GM12878 (cell line): ENCODE measurements around the gene CRYZL1. TPM values are rescaled to one million over a fixed set of nuclear protein-coding genes. Genes with fewer than 3 reads are reported as not detected.

ENCODE experiments used
- ATAC-seq: fragments of 200-7000 bp; cut with Tn5 transposase; 3 replicates; pipeline ENCODE4 v1.9.1; 2020; ENCODE audit warnings: mild to moderate bottlenecking, moderate library complexity
- BruUV-seq: library from RNA; stranded (reverse); fragments of 400-500 nt; replicated peaks from 2 replicates; lab custom pipeline; 2021; lab: Mats Ljungman, UMichigan
- CTCF ChIA-PET: fragments of 300-600 bp; sonication (Branson Sonifier 250); formaldehyde crosslinking; extraction: SDS; loops from one replicate; lab custom pipeline; 2021; ENCODE audit warnings: inconsistent platforms; lab: Yijun Ruan, JAX
- POLR2A ChIA-PET: fragments of 350-600 bp; formaldehyde crosslinking; extraction: SDS; loops from one replicate; lab custom pipeline; 2021; ENCODE audit warnings: inconsistent platforms; lab: Charles Lee
- RAD21 ChIA-PET: fragments of 300-600 bp; sonication (Branson Sonifier 250); formaldehyde crosslinking; loops from one replicate; lab custom pipeline; 2023; ENCODE audit warnings: antibody characterized with exemption; ENCODE audit not compliant: unreplicated experiment; lab: Charles Lee
- SMC1A ChIA-PET: fragments of 300-600 bp; sonication (Branson Sonifier 250); formaldehyde crosslinking; loops from one replicate; lab custom pipeline; 2023; ENCODE audit not compliant: unreplicated experiment, uncharacterized antibody; lab: Charles Lee
- DNase-seq: peaks from one replicate; pipeline ENCODE4 v3.0.0-alpha.2; 2011; ENCODE audit warnings: low read depth, low spot score
- FAIRE-seq: peaks from 3 replicates; lab custom pipeline; 2011; peaks lifted over from hg19 to GRCh38; lab: Jason Lieb, UNC
- H2AFZ ChIP-seq: 2 replicates; pipeline ENCODE4 v1.6.0; 2011; ENCODE audit warnings: low read depth, low read length, control low read depth; ENCODE audit not compliant: control insufficient read depth
- H3K27ac ChIP-seq: 2 replicates; pipeline ENCODE4 v1.5.1; 2011; ENCODE audit warnings: control low read depth; ENCODE audit not compliant: control insufficient read depth, insufficient read depth
- H3K27me3 ChIP-seq, 2 experiments: replicated peaks in 1 of 2; 2 replicates each; pipeline versions ENCODE4 v1.6.0 to v1.6.1; 2011; ENCODE audit warnings: low read length in 1 of 2; ENCODE audit not compliant: control insufficient read depth in 2 of 2, insufficient read depth in 2 of 2
- H3K36me3 ChIP-seq, 2 experiments: 2 replicates each; pipeline ENCODE4 v1.5.1; 2011; ENCODE audit warnings: low read length in 1 of 2; ENCODE audit not compliant: control insufficient read depth in 2 of 2, insufficient read depth in 2 of 2
- H3K4me1 ChIP-seq: 2 replicates; pipeline ENCODE4 v1.6.1; 2011; ENCODE audit warnings: mild to moderate bottlenecking, low read length, moderate library complexity, mixed read lengths; ENCODE audit not compliant: control insufficient read depth, insufficient read depth
- H3K4me2 ChIP-seq: 2 replicates; pipeline ENCODE4 v1.6.0; 2011; ENCODE audit warnings: control low read depth; ENCODE audit not compliant: control insufficient read depth, insufficient read depth
- H3K4me3 ChIP-seq: fragments of 200-600 bp; sonication (generic); 2 replicates; pipeline ENCODE4 v1.5.1; 2016
- H3K79me2 ChIP-seq: 2 replicates; pipeline ENCODE4 v1.6.0; 2011; ENCODE audit warnings: low read length; ENCODE audit not compliant: control insufficient read depth, insufficient read depth
- H3K9ac ChIP-seq: 2 replicates; pipeline ENCODE4 v1.8.0; 2011; ENCODE audit warnings: low read length, control low read depth, mixed read lengths; ENCODE audit not compliant: control insufficient read depth, insufficient read depth
- H3K9me3 ChIP-seq: replicated peaks from 3 replicates; pipeline ENCODE4 v1.5.1; 2011; ENCODE audit warnings: mild to moderate bottlenecking, low read length; ENCODE audit not compliant: control insufficient read depth, insufficient read depth
- H4K20me1 ChIP-seq: 2 replicates; pipeline ENCODE4 v1.6.0; 2011; ENCODE audit not compliant: control insufficient read depth, insufficient read depth
- EZH2 ChIP-seq: IDR thresholded peaks from 2 replicates; pipeline ENCODE4 v1.6.1; 2012; ENCODE audit warnings: low read depth, mild to moderate bottlenecking, control low read depth, inconsistent platforms, low read length, borderline replicate concordance; ENCODE audit not compliant: control insufficient read depth
- FOXM1 ChIP-seq: IDR thresholded peaks from 2 replicates; pipeline ENCODE4 v1.6.1; 2012; ENCODE audit warnings: low read depth, mild to moderate bottlenecking, inconsistent platforms, low read length, moderate library complexity
- HDAC2 ChIP-seq: fragments of 200-600 bp; sonication (generic); IDR thresholded peaks from 2 replicates; pipeline ENCODE4 v1.6.1; 2017
- MTA3 ChIP-seq: IDR thresholded peaks from 2 replicates; pipeline ENCODE4 v1.6.1; 2012; ENCODE audit warnings: low read length, inconsistent platforms, borderline replicate concordance
- MYC ChIP-seq: IDR thresholded peaks from 2 replicates; pipeline ENCODE4 v1.6.1; 2011; ENCODE audit warnings: mild to moderate bottlenecking, low read length, moderate library complexity, inconsistent platforms; ENCODE audit not compliant: insufficient read depth, insufficient replicate concordance, insufficient read length, severe bottlenecking
- PAX5 ChIP-seq: IDR thresholded peaks from 2 replicates; pipeline ENCODE4 v1.6.1; 2011; ENCODE audit warnings: low read depth, low read length, borderline replicate concordance
- PAX8 ChIP-seq: fragments of 450-650 bp; IDR thresholded peaks from 2 replicates; pipeline ENCODE4 v1.6.1; 2017; ENCODE audit warnings: mild to moderate bottlenecking, moderate library complexity
- SMAD5 ChIP-seq: IDR thresholded peaks from 2 replicates; pipeline ENCODE4 v1.6.1; 2016; ENCODE audit warnings: antibody characterized with exemption, low read depth
- SMARCA5 ChIP-seq: fragments of 450-650 bp; IDR thresholded peaks from 2 replicates; pipeline ENCODE4 v1.6.1; 2017; ENCODE audit warnings: mild to moderate bottlenecking
- WGBS: methylation state at CpG from one replicate; pipeline ENCODE4 v1.1.6; 2016; ENCODE audit warnings: low lambda C conversion rate; ENCODE audit not compliant: insufficient replicate concordance, insufficient coverage; ENCODE audit errors: missing lambda C conversion rate; 5-methylcytosine and 5-hydroxymethylcytosine counted together
- in situ Hi-C: fragments of 300-500 bp; cut with MboI; formaldehyde crosslinking; loops from 9 replicates; pipeline ENCODE4 v1.14.3; 2018; ENCODE audit warnings: mixed read lengths
- intact Hi-C: fragments of 100-400 bp; cut with micrococcal nuclease; formaldehyde crosslinking; loops from one replicate; pipeline ENCODE4 v1.14.2; 2022; ENCODE audit not compliant: unreplicated experiment
- polyA plus RNA-seq, 11 experiments: library from polyadenylated mRNA; depleted of rRNA in 4 of 11; unstranded in 6 of 11; stranded (reverse) in 5 of 11; fragments of >200 nt; fragmentation: Nextera tagmentation in 4 of 11; fragmentation: Illumina TruSeq in 1 of 11; extraction: Ambion mirVana in 4 of 11; extraction: Trizol in 1 of 11; gene quantifications; 1 replicate in 1 of 11; 2 replicates in 10 of 11; pipeline versions ENCODE4 v1.2.1 to v1.2.3, GENCODE V29; 2011 to 2016; ENCODE audit warnings: inconsistent platforms in 2 of 11, missing spikeins in 2 of 11, low read depth in 1 of 11
- total RNA-seq, 4 experiments: library from RNA; depleted of rRNA in 3 of 4; stranded (reverse); fragments of >200 nt in 3 of 4; fragmentation: Illumina TruSeq in 1 of 4; extraction: Trizol in 1 of 4; gene quantifications; 2 replicates each; pipeline versions ENCODE4 v1.2.1 to v1.2.3, GENCODE V29; 2013 to 2021
- TF ChIP-seq, protein P1 (sequence below): fragments of 450-650 bp; IDR thresholded peaks from 2 replicates; pipeline ENCODE4 v1.6.1; 2018; ENCODE audit warnings: borderline replicate concordance, mild to moderate bottlenecking; ENCODE audit not compliant: partially characterized antibody
- TF ChIP-seq, protein P2 (sequence below): fragments of 450-650 bp; IDR thresholded peaks from 2 replicates; pipeline ENCODE4 v1.6.1; 2017; ENCODE audit warnings: borderline replicate concordance
- TF ChIP-seq, protein P3 (sequence below): fragments of 450-650 bp; IDR thresholded peaks from 2 replicates; pipeline ENCODE4 v1.6.1; 2017; ENCODE audit warnings: low read depth, mild to moderate bottlenecking, moderate library complexity
- TF ChIP-seq, protein P4 (sequence below): fragments of 450-650 bp; formaldehyde crosslinking; IDR thresholded peaks from 2 replicates; pipeline ENCODE4 v1.4.0; 2020; ENCODE audit warnings: mild to moderate bottlenecking, moderate library complexity
- TF ChIP-seq, protein P5 (sequence below): IDR thresholded peaks from 2 replicates; pipeline ENCODE4 v1.6.1; 2012; ENCODE audit warnings: low read depth, low read length, improper control_type of control experiment

The CRYZL1 gene
- total and polyA plus RNA-seq, 10 of the 15 experiments (the other 5 are each of a cell fraction or from before 2014, with no cell fraction given): 14.3 to 72.4 (median 30.7) TPM

DNA sequence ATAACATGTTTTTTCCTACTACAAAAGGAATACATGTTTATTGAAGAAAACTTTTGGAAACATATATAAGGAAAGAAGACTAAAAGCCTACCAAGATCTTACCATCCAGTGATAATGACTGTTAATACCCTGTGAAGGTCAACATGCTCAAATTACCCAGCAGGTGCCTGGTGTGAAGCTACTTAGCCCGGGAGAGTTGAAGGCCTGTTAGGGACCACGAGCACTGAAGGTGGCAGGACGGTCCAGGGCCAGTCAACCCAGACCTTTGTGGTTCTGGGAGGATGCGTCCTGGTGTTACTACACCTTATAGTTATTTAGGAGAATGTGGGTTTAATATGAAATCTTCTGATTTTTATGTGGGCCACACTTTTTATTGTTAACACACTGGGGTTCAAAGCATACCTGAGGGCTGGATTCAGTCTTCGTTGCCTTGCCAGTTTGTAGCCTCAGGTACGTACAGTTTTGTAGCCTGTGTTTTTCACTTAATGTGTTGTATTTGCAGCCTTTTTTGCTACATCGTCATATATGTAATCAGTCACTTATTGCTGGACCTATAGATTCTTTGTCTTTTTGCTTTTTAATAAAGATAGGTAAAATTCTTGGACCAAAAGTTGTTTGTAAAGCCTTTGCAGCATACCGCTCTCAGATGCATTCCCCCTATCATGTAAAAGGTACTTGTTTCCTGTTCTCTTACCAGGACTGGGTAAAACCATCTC, 10.6 kb upstream of the CRYZL1 start:
- in situ Hi-C loops: no loop called here
- no peak for DNase-seq
- Histone ChIP-seq H3K36me3 (no peaks in the 10 kb centered on the region), H3K9me3 (no peaks in the 10 kb centered on the region), H4K20me1 (no peaks in the 10 kb centered on the region)
- TF ChIP-seq MTA3: no peak
- TF ChIP-seq, protein P1, sequence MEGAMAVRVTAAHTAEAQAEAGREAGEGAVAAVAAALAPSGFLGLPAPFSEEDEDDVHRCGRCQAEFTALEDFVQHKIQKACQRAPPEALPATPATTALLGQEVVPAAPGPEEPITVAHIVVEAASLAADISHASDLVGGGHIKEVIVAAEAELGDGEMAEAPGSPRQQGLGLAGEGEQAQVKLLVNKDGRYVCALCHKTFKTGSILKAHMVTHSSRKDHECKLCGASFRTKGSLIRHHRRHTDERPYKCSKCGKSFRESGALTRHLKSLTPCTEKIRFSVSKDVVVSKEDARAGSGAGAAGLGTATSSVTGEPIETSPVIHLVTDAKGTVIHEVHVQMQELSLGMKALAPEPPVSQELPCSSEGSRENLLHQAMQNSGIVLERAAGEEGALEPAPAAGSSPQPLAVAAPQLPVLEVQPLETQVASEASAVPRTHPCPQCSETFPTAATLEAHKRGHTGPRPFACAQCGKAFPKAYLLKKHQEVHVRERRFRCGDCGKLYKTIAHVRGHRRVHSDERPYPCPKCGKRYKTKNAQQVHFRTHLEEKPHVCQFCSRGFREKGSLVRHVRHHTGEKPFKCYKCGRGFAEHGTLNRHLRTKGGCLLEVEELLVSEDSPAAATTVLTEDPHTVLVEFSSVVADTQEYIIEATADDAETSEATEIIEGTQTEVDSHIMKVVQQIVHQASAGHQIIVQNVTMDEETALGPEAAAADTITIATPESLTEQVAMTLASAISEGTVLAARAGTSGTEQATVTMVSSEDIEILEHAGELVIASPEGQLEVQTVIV: no peak
- no peak for TF ChIP-seq MYC
- TF ChIP-seq, protein P2, sequence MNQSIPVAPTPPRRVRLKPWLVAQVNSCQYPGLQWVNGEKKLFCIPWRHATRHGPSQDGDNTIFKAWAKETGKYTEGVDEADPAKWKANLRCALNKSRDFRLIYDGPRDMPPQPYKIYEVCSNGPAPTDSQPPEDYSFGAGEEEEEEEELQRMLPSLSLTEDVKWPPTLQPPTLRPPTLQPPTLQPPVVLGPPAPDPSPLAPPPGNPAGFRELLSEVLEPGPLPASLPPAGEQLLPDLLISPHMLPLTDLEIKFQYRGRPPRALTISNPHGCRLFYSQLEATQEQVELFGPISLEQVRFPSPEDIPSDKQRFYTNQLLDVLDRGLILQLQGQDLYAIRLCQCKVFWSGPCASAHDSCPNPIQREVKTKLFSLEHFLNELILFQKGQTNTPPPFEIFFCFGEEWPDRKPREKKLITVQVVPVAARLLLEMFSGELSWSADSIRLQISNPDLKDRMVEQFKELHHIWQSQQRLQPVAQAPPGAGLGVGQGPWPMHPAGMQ: no peak
- TF ChIP-seq, protein P3, sequence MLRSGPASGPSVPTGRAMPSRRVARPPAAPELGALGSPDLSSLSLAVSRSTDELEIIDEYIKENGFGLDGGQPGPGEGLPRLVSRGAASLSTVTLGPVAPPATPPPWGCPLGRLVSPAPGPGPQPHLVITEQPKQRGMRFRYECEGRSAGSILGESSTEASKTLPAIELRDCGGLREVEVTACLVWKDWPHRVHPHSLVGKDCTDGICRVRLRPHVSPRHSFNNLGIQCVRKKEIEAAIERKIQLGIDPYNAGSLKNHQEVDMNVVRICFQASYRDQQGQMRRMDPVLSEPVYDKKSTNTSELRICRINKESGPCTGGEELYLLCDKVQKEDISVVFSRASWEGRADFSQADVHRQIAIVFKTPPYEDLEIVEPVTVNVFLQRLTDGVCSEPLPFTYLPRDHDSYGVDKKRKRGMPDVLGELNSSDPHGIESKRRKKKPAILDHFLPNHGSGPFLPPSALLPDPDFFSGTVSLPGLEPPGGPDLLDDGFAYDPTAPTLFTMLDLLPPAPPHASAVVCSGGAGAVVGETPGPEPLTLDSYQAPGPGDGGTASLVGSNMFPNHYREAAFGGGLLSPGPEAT: no peak
- no peak for TF ChIP-seq HDAC2
- TF ChIP-seq EZH2: no peak
- TF ChIP-seq SMAD5: no peak
- no peak for TF ChIP-seq PAX5
- no peak for TF ChIP-seq PAX8
- TF ChIP-seq FOXM1: no peak
- TF ChIP-seq SMARCA5: no peak
- TF ChIP-seq, protein P4, sequence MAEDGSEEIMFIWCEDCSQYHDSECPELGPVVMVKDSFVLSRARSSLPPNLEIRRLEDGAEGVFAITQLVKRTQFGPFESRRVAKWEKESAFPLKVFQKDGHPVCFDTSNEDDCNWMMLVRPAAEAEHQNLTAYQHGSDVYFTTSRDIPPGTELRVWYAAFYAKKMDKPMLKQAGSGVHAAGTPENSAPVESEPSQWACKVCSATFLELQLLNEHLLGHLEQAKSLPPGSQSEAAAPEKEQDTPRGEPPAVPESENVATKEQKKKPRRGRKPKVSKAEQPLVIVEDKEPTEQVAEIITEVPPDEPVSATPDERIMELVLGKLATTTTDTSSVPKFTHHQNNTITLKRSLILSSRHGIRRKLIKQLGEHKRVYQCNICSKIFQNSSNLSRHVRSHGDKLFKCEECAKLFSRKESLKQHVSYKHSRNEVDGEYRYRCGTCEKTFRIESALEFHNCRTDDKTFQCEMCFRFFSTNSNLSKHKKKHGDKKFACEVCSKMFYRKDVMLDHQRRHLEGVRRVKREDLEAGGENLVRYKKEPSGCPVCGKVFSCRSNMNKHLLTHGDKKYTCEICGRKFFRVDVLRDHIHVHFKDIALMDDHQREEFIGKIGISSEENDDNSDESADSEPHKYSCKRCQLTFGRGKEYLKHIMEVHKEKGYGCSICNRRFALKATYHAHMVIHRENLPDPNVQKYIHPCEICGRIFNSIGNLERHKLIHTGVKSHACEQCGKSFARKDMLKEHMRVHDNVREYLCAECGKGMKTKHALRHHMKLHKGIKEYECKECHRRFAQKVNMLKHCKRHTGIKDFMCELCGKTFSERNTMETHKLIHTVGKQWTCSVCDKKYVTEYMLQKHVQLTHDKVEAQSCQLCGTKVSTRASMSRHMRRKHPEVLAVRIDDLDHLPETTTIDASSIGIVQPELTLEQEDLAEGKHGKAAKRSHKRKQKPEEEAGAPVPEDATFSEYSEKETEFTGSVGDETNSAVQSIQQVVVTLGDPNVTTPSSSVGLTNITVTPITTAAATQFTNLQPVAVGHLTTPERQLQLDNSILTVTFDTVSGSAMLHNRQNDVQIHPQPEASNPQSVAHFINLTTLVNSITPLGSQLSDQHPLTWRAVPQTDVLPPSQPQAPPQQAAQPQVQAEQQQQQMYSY (CRISPR knock-in tag): no peak
- TF ChIP-seq, protein P5, sequence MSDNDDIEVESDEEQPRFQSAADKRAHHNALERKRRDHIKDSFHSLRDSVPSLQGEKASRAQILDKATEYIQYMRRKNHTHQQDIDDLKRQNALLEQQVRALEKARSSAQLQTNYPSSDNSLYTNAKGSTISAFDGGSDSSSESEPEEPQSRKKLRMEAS: no peak
- TF ChIP-seq, all 136 proteins: peak for 0
- ATAC-seq: no peak
- H3K9ac ChIP-seq: no peak overlapping the region
- WGBS: 38% methylated on average over 8 of the region's 8 CpGs
- H3K27ac ChIP-seq: no peak overlapping the region
- no peak overlapping the region for H2AFZ ChIP-seq
- ChIA-PET RAD21 (no interaction called here), CTCF (no interaction called here), SMC1A (no interaction called here), POLR2A (no interaction called here)
- FAIRE-seq: no peak
- intact Hi-C loops: no loop called here
- H3K4me2 ChIP-seq: no peak overlapping the region
- no TSS peak for BruUV-seq
- H3K79me2 ChIP-seq: no peaks in the 10 kb centered on the region
- H3K4me1 ChIP-seq: no peaks in the 10 kb centered on the region
- H3K27me3 ChIP-seq: no peaks in the 10 kb centered on the region; a peak in 1 of 4 replicates
- H3K4me3 ChIP-seq: no peak overlapping the region
